Measurements from ENCODE around the gene ADAMTS7.
"Not testable (repeated sequence)": the region's sequence is repeated elsewhere in the genome, so short reads cannot be mapped to it uniquely, and the experiment has no call there.

ADAMTS7 gene

GRCh38 chr15:78811124-78811824 is at the start of gene ADAMTS7:
Gene ADAMTS7, minus strand, starts transcription at chr15:78811464. Its CDS starts 244 bp downstream, at chr15:78811220.
- FAIRE-seq (no peak), DNase-seq (ENCODE audit: low spot score) (peak; percentile 85)

GRCh38 chr15:78859971-78860719 is 48.9 kb upstream of the ADAMTS7 start:
- FAIRE-seq: no peak

GRCh38 chr15:78855746-78856145 is 44.5 kb upstream of the ADAMTS7 start:
- DNase-seq (ENCODE audit: low spot score): no peak
- FAIRE-seq: no peak

More at GRCh38 chr15:78859971-78860719, 48.9 kb upstream of the ADAMTS7 start:
- DNase-seq (ENCODE audit: low spot score): peak; percentile 88

GRCh38 chr15:78854833-78855372 is 43.6 kb upstream of the ADAMTS7 start:
- no peak for FAIRE-seq

GRCh38 chr15:78853500-78853899 is 42.2 kb upstream of the ADAMTS7 start:
- FAIRE-seq (no peak), DNase-seq (ENCODE audit: low spot score) (no peak)

More at GRCh38 chr15:78854833-78855372, 43.6 kb upstream of the ADAMTS7 start:
- DNase-seq (ENCODE audit: low spot score): no peak

GRCh38 chr15:78850941-78851755 is 39.9 kb upstream of the ADAMTS7 start:
- DNase-seq (ENCODE audit: low spot score) (no peak), FAIRE-seq (no peak)

GRCh38 chr15:78850352-78850751 is 39.1 kb upstream of the ADAMTS7 start:
- FAIRE-seq (no peak), DNase-seq (ENCODE audit: low spot score) (no peak)

- not testable (repeated sequence) for DNase-seq (ENCODE audit: low spot score); FAIRE-seq
Observed at GRCh38 chr15:78847387-78847906, 36.2 kb upstream of the ADAMTS7 start.

GRCh38 chr15:78846906-78847305 is 35.6 kb upstream of the ADAMTS7 start:
- not testable (repeated sequence) for DNase-seq (ENCODE audit: low spot score); FAIRE-seq

- no peak for DNase-seq (ENCODE audit: low spot score)
- FAIRE-seq: no peak
Observed at GRCh38 chr15:78842519-78842918, 31.3 kb upstream of the ADAMTS7 start.

- no peak for FAIRE-seq
- DNase-seq (ENCODE audit: low spot score): no peak
Observed at GRCh38 chr15:78841891-78842290, 30.6 kb upstream of the ADAMTS7 start.

- DNase-seq (ENCODE audit: low spot score): no peak
- no peak for FAIRE-seq
Observed at GRCh38 chr15:78841376-78841706, 30.1 kb upstream of the ADAMTS7 start.

GRCh38 chr15:78840661-78841375 is 29.6 kb upstream of the ADAMTS7 start:
- peak; percentile 55 for DNase-seq (ENCODE audit: low spot score)
- FAIRE-seq: no peak

GRCh38 chr15:78839151-78839550 is 27.9 kb upstream of the ADAMTS7 start:
- not testable (repeated sequence) for DNase-seq (ENCODE audit: low spot score); FAIRE-seq

- DNase-seq (ENCODE audit: low spot score) (no peak), FAIRE-seq (no peak)
Observed at GRCh38 chr15:78838489-78838888, 27.2 kb upstream of the ADAMTS7 start.

GRCh38 chr15:78837543-78837942 is 26.3 kb upstream of the ADAMTS7 start:
- no peak for FAIRE-seq
- no peak for DNase-seq (ENCODE audit: low spot score)

GRCh38 chr15:78837131-78837530 is 25.9 kb upstream of the ADAMTS7 start:
- DNase-seq (ENCODE audit: low spot score) (no peak), FAIRE-seq (no peak)

GRCh38 chr15:78836333-78836732 is 25.1 kb upstream of the ADAMTS7 start:
- FAIRE-seq (no peak), DNase-seq (ENCODE audit: low spot score) (no peak)

GRCh38 chr15:78831229-78832207 is 20.3 kb upstream of the ADAMTS7 start:
- FAIRE-seq: no peak
- no peak for DNase-seq (ENCODE audit: low spot score)
